ENCODE results near the gene EPN1.
"Not testable (repeated sequence)": the region's sequence is repeated elsewhere in the genome, so short reads cannot be mapped to it uniquely, and the experiment has no call there.

Gene EPN1

GRCh38 chr19:55730378-55730777 is 55.4 kb downstream of the EPN1 start:
- not testable (repeated sequence) for DNase-seq

- DNase-seq: no peak
Measured at GRCh38 chr19:55738302-55738701, 63.3 kb downstream of the EPN1 start, which contains the start of gene NLRP9. Gene NLRP9 (minus strand): TSS chr19:55738402. CDS start chr19:55738374, 28 bp downstream.

- no peak for DNase-seq
Measured at GRCh38 chr19:55750715-55751114, 75.7 kb downstream of the EPN1 start.

- DNase-seq: no peak
Measured at GRCh38 chr19:55753401-55753800, 78.4 kb downstream of the EPN1 start.

GRCh38 chr19:55756808-55757207 is 81.8 kb downstream of the EPN1 start:
- not testable (repeated sequence) for DNase-seq

- not testable (repeated sequence) for DNase-seq
Measured at GRCh38 chr19:55758797-55759196, 83.8 kb downstream of the EPN1 start, which contains the start of gene RFPL4A. Gene RFPL4A (plus strand): TSS chr19:55759097. CDS start chr19:55761801, 2,704 bp downstream.

All from NCI-H1436 treated with DMSO at 0.1 percent for 48 hours (cell line).